22Rv1 (cell line): ENCODE measurements around the gene NBEA.

Experiments used
- CTCF ChIP-seq: fragments of 450-650 bp; IDR thresholded peaks from 2 replicates; pipeline ENCODE4 v1.5.1; 2017; ENCODE audit warnings: mild to moderate bottlenecking
- ZFX ChIP-seq: fragments of 450-650 bp; IDR thresholded peaks from 2 replicates; pipeline ENCODE4 v1.6.1; 2017; ENCODE audit warnings: antibody characterized with exemption, borderline replicate concordance

- TF ChIP-seq CTCF (no peak), ZFX (no peak)
Measured at GRCh38 chr13:35460061-35460460, 518.0 kb downstream of the NBEA start.
